Neuronal stem cell (in vitro differentiated cells): ENCODE measurements around the gene MRC1. TPM values are rescaled to one million over a fixed set of nuclear protein-coding genes. Genes with fewer than 3 reads are reported as not detected.

Source experiments
- small RNA-seq: library from polyadenylated mRNA; stranded (forward); fragments of <200 nt; extraction: miRNeasy Mini kit (QIAGEN cat#:217004); gene quantifications from one replicate; pipeline ENCODE3, GENCODE V24; 2013; ENCODE audit not compliant: insufficient read depth

The MRC1 gene

Small RNA genes lying within 50 kb of the gene (small RNA-seq; reads per million reads assigned to genes)
- gene MIR511 = not detected
